GM19023 (cell line): ENCODE measurements around the gene DUSP28.
"Not testable (repeated sequence)": the region's sequence is repeated elsewhere in the genome, so short reads cannot be mapped to it uniquely, and the experiment has no call there.

ENCODE experiments used
- ATAC-seq: cut with Tn5 transposase; IDR thresholded peaks from one replicate; pipeline ENCODE4 v1.9.1; 2021; ENCODE audit warnings: mild to moderate bottlenecking, moderate library complexity; ENCODE audit not compliant: unreplicated experiment

Gene DUSP28

DNA sequence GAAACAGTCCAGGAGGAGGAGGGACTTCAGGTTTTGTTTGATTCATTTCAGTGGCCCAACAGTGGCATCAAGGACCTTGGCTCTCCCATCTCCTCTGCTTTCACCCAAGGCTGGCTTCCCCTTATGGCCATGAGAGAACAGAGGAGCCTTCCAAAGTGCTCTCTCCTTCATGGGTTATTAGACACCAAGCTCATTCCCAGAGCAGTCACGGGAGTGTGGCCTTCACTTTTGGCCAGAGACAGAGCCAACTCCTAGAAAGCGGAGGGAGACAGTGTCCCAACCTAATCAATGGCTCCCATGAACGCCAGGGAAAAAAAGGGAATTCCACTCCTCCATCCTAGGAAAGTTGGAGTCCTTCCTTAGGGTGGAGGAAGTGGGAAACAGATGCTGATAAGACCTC lies 871 bp upstream of the DUSP28 start:
- no peak for ATAC-seq

DNA sequence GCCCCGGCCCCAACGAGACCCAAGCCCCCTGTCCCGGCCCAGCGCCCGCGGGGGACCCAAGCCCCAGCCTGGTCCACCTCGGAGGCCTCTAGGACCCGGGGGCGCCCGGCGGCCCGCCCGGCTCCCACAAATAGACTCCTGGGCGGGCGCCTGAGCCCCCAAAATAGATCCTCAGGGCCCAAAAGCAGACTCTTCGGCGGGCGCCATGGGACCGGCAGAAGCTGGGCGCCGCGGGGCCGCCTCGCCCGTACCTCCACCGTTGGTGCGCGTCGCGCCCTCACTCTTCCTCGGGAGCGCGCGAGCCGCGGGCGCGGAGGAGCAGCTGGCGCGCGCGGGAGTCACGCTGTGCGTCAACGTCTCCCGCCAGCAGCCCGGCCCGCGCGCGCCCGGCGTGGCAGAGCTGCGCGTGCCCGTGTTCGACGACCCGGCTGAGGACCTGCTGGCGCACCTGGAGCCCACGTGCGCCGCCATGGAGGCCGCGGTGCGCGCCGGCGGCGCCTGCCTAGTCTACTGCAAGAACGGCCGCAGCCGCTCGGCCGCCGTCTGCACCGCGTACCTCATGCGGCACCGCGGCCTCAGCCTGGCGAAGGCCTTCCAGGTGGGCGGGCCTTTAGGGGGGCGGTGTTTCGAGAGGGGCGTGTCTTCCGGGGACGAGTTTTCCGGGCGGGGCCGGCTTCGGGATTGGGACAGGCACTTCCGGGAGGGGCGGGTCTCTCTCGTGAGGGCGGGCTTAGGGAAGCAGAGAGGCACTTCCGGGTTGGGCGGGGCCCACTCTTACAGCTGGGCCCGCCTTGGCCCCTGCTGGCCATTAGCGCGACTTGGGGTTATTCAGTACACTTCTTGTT lies 545 bp downstream of the DUSP28 start:
- ATAC-seq = peak; percentile 62

DNA sequence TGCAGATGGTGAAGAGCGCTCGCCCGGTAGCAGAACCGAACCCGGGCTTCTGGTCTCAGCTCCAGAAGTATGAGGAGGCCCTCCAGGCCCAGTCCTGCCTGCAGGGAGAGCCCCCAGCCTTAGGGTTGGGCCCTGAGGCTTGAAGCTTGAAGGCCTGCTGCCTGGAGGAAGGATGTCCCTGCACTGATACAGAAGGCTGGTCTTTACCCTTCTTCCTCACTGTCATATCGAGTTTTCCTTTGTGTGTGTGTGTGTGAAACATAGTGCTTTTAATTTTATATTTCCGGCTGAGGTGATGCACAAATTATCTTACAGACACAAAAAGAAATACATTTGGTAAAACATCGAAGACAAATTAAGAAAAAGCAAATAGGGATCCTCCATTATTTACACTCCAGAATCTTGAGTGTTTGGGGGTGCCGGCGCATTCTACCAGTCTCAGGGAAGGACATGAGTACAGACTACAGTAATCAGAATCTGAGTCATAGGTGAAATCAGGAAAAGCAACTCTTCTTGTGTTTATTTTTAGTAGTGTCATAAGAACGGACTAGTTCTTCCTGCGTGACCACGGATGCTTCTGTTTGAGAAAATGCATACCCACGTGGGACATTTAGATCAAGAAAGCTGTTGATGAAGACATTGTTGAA lies 1.3 kb downstream of the DUSP28 start:
- peak; percentile 0 for ATAC-seq

DNA sequence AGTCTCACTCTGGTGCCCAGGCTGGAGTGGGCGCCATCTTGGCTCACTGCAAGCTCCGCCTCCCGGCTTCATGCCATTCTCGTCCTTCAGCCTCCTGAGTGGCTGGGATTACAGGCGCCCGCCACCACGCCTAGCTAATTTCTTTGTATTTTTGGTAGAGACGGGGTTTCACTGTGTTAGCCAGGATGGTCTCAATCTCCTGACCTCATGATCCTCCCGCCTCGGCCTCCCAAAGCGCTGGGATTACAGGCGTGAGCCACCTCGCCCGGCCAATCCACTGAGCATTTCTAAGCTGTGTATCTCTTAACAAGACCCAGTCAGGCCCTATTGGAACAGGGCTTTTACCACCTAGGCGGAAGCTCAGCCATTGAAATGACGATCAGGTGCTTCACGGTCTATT lies 3.1 kb downstream of the DUSP28 start:
- ATAC-seq = not testable (repeated sequence)

DNA sequence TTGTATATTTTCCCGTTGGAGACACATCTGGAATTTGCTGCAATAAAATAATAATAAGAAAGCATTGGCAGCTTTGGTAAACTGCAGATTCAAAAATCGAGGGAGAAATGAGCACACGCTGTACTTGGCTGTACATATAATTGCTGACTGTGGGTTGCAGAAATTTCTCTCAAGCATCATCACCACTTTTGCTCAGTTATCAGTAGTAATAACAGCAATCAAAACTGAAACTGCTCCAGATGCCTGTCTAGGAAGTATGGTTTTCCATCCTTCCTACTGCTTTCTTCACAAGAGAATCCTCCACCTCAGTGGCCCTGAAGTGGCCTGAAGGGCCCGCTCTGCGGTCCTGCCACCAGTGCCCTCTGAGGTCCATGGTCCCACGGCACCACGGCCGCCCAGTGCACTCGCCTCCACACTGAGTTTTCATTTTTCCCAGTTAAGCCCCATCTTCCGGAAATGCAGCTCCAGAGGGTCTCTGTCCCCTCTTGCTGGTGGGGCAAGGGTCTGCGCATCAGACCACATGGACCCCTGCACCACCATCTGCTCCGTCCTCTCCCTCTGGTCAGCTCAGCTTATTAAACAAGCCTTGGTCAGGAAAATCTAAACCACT lies 3.9 kb downstream of the DUSP28 start:
- no peak for ATAC-seq

DNA sequence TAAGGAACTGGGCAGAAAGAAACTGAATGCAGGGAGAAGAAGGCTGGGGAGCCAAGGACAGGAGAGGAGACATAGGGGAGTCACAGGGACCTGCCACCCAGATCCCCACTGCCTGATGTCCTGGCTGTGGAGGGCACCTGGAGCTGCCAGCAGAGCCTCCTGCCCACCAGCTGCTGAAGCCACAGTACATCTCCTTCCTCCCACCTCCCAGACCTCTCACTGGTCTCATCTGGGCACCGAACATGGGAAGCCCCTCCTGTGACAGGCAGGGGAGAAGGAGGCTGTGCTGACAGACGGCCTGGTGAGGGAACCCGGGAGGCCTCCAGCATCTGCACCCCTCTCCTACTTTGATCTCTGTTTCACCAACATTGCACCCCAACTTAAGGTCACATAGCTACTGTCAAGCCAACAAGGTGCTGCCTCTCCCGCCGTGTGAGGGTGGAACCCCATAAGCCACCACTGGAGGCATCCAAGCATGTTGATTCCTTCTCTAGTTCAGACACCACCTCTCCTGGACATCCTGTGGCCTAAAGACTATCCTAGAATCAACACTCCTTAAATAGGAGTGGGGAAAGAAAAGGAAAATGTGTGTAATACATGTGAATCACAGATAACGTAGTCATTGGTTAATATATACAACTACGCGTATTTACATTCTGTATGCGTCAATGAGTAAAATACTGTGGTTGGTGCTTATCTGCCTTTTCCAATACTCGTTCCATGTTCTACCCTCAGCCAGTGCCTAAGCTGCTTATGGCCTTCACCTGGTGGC lies 4.6 kb downstream of the DUSP28 start:
- ATAC-seq = no peak

DNA sequence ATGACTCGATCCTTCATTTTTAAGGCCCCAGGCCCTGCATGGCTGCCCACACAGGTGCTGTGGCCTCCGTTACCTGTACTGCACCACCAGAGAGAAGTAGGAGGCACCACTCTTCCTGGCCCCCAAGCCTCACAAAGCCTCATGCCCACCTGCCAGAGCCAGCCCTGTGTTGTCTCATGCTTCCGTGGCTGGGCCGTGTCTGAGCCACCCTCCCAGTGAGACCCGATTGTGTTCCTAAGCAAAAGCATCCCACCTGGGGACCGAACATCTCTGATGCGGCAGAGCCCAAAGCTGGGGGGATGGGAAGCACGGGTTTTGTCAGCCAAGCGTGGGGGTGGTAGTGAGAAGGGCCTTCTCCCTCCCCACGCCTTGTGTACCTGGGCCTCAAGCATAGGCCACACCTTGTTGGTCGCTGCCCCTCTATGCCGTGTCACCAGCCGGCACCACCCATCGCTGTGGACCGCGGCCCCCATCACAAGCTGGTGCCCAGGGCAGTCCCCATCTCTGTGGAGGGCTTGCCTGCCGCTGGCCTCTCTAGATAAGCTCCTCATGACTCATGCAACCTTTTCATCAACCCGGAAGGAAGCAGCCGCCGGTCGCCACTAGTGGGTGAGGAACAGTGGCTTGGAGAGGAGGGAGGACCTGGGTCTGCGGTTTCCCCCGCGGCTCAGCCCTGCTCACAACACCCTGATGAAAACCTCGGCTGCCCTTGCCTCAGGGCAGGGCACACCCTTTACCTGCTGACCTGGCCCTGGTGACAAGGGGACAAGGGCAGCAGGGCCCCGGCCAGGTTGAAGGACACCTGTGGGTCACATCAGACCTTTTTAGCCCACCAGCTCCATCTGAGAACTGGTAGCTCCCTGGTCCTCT lies 5.4 kb downstream of the DUSP28 start:
- ATAC-seq = peak; percentile 35

DNA sequence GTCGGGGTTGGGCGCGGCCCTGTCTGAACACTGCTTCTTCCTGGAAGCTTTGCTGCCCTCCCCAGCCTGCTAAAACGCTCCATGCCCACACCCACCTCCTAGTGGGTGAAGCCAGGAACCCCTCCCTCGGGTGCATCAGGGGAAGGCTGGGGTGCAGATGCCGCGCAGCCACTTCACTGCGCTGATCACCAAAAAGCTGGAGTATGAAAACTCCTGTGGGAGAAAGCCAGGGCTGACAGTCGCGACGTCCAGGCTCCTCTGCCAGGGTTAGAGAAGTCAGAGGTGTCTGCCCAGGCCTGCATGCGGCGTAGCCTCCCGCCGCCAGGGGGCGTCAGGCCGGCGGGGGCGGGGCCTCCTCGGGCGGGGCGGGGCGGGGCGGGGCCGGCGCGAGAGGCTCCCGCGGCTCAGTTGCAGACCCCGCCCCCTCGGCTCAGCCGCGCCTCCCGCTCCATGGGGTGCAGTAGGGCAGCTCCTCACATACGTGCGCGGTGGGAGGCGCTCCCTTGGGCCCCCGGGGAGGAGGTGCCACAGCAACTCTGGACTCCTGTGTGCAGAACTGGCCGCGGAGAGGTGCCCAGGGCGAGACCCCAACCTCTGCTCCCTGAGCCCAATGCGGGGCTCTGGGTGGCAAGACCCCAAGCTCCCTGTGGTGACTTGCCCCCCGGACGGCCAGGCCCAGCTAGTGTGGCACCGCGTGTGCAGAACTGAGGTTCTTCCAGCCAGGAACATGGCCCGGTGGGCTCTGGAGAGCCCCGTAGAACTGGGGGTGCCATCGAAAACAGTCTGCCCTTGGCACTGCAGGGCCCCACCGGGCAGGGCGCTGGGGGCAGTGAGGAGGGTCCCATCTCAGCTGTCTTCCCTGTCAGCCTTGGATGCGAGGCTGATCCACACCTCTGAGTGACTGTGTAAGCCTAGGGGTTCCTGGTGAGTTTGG lies 6.3 kb downstream of the DUSP28 start:
- peak; percentile 49 for ATAC-seq

DNA sequence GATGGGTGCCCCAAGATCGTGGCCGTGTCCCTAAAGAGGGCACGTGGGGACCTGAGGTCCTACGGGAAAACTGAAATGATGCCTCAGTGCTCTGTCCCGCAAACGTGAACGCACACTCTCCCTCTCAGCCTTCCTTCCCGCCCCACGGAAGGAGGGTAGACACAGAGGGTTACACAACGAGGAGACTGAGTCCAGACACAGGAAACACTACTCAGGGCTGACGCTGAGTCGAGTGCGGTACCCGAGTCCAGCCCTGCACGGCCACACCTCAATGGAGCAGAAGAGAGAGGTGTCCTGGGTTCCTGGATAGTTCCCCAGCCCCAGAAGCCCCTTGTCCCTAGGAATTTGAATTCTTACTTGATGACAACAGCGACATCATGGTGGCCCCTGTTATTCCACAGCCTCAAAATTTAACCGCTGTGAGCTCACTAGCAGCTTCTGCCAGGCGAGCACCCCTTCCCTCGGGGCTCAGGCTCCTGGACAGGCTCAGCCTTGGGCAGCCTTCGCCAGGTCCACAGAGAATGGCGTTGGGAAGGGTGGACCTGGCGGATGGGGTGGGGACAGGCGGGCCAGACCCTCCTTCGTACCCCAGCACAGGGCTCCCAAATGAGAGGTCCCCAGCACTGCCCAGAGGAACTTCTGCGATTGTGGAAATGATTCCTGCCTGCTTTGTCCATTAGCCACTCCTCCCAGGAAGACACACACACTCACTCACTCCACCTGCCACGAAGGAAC lies 7.1 kb downstream of the DUSP28 start:
- ATAC-seq = no peak

DNA sequence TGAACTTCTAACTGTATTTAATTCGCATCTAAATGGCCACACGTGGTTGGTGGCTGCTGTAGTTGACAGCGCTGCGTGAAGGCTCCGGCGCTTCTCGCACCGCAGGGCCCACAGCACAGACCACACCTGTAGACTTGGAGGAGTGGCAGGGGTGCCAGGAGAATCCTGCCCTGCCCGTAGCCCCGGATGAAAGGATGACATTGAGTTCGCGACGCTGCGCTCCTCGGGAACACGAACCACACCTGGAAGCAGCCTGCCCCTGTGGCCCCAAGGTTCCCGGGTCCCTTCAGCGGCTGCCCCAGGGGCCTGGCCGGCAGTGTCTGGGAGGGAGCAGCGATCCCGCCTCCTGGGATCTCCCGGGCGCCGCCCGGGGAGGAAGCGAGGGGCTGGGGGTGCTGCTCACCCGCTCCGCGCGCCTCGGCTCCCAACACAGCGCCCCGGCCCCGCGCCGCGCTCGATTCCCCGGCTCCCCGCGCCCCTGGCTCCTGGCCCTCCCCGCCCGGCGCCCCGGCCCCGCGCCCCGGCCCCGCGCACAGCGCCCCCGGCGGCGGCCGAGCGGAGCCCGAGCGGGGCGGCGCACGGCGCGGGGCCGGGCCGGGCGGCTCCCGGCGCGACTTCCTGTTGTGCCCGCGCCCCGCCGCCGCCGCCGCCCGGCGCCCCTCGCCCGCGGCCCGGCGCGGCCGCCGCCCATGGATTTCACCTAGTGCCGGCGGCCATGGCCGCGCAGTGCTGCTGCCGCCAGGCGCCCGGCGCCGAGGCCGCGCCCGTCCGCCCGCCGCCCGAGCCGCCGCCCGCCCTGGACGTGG lies 7.9 kb downstream of the DUSP28 start, which contains the start of gene RNPEPL1:
TSS of gene RNPEPL1 (plus strand) at position 613 of the 806 bp plus-strand sequence. CDS start at position 716, 103 bp downstream.
- peak; percentile 33 for ATAC-seq

DNA sequence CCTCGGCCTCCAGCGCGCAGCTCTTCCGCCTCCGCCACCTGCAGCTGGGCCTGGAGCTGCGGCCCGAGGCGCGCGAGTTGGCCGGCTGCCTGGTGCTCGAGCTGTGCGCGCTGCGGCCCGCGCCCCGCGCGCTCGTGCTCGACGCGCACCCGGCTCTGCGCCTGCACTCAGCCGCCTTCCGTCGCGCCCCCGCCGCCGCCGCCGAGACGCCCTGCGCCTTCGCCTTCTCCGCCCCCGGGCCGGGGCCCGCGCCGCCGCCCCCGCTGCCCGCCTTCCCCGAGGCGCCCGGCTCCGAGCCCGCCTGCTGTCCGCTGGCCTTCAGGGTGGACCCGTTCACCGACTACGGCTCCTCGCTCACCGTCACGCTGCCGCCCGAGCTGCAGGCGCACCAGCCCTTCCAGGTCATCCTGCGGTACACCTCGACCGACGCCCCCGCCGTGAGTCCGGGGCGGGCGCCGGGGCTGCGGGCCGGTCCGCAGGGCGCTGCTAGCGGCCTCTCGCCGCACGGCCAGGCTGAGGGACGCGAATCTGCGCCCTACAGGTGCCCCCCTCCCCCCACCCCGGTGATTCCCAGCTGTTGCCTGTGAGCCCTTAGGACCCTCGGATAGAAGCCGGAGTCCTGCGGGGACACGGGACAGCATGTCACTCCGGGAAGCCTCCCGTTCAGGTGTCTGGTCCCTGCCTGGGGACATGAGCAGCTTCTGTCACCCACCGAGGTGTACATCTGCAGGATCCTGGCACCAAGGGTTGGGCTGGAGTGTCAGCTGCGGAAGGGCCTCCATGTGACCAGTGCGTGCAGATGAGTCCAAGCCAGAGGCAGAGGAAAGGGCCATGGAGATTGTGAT lies 8.7 kb downstream of the DUSP28 start:
- ATAC-seq = peak; percentile 17

DNA sequence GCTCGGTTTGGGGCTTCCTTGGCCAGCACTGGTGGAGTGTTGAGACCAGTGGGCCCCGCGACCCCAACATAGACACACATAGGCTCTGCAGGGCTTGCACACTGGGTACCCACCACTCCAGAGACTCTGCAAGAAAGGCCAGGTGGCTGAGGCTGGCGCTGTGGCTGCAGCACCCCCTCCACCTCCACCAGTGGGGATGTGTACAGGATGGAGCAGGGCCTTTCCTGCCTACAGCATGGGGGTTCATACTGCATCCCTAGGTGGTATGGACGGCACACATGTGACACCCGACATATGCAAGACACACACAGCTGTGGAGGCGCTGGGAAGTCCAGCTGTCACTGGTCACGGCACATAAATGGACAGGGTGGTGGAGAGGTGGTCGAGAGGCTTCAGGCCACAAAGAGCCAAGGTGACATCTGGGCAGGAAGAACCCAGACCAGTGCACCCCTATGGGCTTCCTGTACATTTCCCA lies 9.4 kb downstream of the DUSP28 start:
- no peak for ATAC-seq

DNA sequence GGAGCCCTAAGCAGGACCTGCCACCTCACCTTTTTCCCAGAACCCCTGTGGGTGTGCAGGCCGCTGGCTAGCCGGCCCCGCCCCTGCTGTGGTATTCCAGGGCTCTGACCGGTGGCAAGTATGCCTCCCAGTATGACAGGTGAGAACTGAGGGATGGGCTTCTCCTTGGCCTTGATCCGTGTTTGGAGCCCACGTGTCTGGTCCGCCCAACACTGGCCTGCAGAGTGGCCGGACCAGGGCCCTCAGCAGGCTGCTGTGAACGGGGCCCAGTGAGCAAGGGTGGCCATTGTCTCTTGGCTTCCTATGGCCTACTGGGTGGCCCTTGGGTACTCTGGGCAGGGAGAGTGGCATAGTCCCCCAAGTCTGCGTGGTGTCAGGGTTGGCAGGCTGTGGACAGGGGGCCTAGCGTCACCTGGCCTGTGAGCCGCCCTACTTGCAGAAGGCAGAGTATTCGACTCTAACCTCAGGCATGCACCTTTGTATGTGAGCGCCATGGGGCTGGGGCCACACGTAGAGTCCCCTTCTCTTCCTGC lies 9.9 kb downstream of the DUSP28 start:
- no peak for ATAC-seq

DNA sequence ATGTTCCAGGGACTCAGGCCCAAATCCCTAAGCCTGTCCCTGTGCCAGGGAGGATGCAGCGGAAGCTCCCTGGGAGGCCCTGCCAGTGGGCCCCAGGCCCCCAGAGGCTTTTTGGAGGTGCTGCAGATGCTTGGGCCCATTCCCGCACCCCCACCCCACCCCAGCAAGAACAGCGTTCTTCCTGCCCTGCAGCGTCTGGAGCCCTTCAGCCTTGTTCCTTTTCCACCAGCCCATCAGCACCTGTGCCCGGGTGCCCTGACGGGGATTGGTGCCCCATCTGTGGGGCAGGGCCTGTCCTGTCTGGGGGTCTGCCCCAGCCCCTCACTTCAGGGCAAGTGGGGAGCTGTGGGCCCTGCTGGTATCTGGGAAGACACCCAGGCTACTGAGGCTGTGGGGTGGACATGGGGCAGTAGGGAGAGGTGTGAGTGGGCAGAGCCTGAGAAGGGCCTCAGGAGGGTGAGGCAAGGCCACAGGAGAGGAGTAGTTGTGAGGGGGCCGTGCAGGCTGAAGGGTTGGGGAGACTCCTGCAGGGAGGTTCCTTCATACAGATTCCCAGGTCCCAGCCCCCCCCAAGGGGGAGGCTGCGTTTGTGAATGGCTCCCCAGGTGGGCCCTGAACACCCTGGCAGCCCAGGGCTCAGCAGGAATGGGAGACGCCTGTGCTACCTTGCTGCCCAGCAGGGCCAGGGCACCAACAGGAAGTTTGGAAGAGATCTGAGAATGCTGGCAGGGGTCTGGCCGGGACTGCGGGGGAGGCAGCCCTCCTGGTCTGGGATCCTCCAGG lies 10.6 kb downstream of the DUSP28 start:
- no peak for ATAC-seq

DNA sequence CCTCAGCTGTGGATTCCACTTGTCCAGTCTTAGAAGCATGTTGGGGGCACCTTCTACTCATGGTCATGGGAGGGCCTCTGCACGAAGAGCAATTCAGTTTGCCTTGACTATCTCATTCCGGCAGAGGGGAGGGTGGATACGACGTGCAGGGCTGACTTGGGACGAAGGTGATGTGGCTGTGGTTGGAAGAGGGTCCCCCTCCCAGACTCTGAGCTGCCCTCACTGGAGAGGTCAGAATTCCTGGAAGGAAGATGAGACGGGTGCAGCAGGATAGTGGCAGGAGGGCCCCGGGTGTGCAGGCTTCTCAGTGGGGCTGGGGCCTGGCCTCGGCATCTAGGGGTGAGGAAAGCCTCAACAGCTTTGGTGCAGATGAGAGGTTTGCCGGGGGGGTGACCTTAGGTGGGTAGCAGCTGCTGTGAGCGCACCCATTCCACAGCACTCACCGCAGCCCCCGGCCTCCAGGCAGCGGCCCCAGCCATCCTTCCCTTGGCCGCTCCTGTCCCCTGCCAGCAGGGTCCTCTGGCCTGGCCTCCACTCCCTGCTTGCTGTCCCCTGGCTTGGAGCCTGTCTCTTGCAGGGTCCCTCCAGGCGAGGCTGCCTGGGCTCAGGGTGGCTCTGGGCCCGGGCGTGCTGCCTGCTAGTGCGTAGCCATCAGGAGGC lies 11.3 kb downstream of the DUSP28 start:
- no peak for ATAC-seq
